A549 (cell line): Measurements from ENCODE around the gene HIVEP1.

Experiments
- ESRRA ChIP-seq: fragments of 150-350 bp; IDR thresholded peaks from 2 replicates; pipeline ENCODE4 v1.6.1; 2014; ENCODE audit warnings: mild to moderate bottlenecking, low read length, borderline replicate concordance
- MYC ChIP-seq: IDR thresholded peaks from 2 replicates; pipeline ENCODE4 v1.6.1; 2012; ENCODE audit warnings: mild to moderate bottlenecking, inconsistent platforms, low read length, improper control_type of control experiment, borderline replicate concordance
- POLR2A ChIP-seq: IDR thresholded peaks from 2 replicates; pipeline ENCODE4 v1.6.1; 2012; ENCODE audit warnings: mild to moderate bottlenecking, low read length
- RCOR1 ChIP-seq: fragments of 150-350 bp; IDR thresholded peaks from 2 replicates; pipeline ENCODE4 v1.6.1; 2014; ENCODE audit warnings: antibody characterized with exemption, low read length, low read depth
- USF2 ChIP-seq: fragments of 450-650 bp; IDR thresholded peaks from 2 replicates; pipeline ENCODE4 v1.6.1; 2014; ENCODE audit warnings: antibody characterized with exemption
- TF ChIP-seq, protein P1 (sequence below): IDR thresholded peaks from 2 replicates; pipeline ENCODE4 v1.6.1; 2012
- TF ChIP-seq, protein P2 (sequence below): fragments of >200 bp; sonication (Bioruptor Twin); formaldehyde crosslinking; IDR thresholded peaks from 3 replicates; pipeline ENCODE4 v1.5.1; 2016

DNA sequence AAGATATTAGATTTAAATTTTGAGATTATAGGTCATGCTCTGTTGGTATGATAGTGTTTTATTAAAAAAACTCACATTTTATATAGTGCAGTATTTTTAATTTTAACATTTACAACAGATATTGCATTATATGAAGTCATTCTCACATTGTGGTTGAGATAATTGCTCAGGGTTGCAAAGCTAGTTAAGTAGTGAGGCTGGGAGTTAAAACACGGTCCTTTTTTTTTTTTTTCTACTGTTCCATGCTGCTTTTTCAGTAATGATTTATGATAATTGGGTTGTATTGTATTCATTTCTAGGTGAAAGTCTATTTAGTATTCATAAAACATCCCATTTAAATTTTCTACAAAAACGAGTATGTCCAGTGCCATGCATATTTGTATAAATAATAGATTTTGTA is 160.5 kb downstream of the HIVEP1 start:
- TF ChIP-seq, protein P1, sequence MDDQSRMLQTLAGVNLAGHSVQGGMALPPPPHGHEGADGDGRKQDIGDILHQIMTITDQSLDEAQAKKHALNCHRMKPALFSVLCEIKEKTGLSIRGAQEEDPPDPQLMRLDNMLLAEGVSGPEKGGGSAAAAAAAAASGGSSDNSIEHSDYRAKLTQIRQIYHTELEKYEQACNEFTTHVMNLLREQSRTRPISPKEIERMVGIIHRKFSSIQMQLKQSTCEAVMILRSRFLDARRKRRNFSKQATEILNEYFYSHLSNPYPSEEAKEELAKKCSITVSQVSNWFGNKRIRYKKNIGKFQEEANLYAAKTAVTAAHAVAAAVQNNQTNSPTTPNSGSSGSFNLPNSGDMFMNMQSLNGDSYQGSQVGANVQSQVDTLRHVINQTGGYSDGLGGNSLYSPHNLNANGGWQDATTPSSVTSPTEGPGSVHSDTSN, result no peak
- TF ChIP-seq, protein P2, sequence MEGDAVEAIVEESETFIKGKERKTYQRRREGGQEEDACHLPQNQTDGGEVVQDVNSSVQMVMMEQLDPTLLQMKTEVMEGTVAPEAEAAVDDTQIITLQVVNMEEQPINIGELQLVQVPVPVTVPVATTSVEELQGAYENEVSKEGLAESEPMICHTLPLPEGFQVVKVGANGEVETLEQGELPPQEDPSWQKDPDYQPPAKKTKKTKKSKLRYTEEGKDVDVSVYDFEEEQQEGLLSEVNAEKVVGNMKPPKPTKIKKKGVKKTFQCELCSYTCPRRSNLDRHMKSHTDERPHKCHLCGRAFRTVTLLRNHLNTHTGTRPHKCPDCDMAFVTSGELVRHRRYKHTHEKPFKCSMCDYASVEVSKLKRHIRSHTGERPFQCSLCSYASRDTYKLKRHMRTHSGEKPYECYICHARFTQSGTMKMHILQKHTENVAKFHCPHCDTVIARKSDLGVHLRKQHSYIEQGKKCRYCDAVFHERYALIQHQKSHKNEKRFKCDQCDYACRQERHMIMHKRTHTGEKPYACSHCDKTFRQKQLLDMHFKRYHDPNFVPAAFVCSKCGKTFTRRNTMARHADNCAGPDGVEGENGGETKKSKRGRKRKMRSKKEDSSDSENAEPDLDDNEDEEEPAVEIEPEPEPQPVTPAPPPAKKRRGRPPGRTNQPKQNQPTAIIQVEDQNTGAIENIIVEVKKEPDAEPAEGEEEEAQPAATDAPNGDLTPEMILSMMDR, result no peak
- TF ChIP-seq RCOR1 (no peak), POLR2A (no peak), MYC (no peak), ESRRA (no peak), USF2 (no peak)
